ENCODE results near the gene RTP5. TPM values are rescaled to one million over a fixed set of nuclear protein-coding genes. Genes with fewer than 3 reads are reported as not detected.

The RTP5 gene
- total RNA-seq, 1 experiment from 2014 or later, result not detected

DNA sequence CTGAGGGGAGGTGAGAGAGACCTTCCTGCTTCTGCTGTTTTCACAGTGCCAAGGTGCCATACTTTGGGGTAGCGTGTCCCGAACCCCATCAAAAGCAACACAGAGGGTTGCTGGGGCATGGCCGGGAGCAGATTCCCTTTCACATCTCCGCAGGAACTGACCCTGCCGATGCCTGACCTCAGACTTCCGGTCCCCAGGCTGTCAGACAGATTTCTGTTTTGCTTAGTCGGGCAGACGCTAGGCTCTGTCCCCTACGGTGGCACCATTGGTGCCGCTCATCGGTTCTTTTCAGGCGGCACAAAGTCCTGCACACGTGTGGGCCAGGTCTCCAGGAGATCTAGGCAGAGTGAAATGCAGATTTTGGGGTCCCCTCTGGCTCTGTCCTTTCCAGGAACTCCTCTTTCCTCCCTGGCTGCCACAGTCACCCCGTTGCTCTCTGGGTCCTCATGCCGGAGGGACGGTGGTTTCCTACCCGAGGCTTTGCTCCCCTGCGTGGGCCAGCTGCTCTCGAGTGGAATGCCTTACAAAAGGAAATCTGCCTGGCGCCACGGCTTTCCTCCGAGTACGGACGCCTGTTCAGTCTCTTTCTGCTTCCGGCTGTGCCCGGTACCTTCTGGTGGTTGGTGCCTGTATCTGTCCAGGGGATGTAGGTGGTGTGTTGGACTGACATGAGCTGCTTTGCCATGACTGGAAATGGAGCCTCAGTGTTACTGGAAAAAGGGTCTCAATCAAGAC is 39.3 kb downstream of the RTP5 start:
- H3K4me3 ChIP-seq (ENCODE audit: low read depth, low read length, poor library complexity, severe bottlenecking), result no peak overlapping the region
- intact Hi-C loops (cut with micrococcal nuclease; ENCODE audit: unreplicated experiment), result no loop called here
- no peaks in the 10 kb centered on the region for H3K36me3 ChIP-seq (ENCODE audit: insufficient read depth, low read length, poor library complexity, severe bottlenecking)
- no peaks in the 10 kb centered on the region for H3K27me3 ChIP-seq (replicated peaks; ENCODE audit: insufficient read depth, low read depth, low read length, poor library complexity)
- BruUV-seq (replicated peaks), result no TSS peak
- TF ChIP-seq, protein P1, sequence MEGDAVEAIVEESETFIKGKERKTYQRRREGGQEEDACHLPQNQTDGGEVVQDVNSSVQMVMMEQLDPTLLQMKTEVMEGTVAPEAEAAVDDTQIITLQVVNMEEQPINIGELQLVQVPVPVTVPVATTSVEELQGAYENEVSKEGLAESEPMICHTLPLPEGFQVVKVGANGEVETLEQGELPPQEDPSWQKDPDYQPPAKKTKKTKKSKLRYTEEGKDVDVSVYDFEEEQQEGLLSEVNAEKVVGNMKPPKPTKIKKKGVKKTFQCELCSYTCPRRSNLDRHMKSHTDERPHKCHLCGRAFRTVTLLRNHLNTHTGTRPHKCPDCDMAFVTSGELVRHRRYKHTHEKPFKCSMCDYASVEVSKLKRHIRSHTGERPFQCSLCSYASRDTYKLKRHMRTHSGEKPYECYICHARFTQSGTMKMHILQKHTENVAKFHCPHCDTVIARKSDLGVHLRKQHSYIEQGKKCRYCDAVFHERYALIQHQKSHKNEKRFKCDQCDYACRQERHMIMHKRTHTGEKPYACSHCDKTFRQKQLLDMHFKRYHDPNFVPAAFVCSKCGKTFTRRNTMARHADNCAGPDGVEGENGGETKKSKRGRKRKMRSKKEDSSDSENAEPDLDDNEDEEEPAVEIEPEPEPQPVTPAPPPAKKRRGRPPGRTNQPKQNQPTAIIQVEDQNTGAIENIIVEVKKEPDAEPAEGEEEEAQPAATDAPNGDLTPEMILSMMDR (conservative IDR thresholded peaks at IDR 0.05; ENCODE audit: low read depth, low read length), result no peak
- no peak for TF ChIP-seq EZH2 (IDR thresholded peaks at IDR 0.05; ENCODE audit: borderline replicate concordance, low read depth, low read length, poor library complexity, severe bottlenecking)
- H3K27ac ChIP-seq (ENCODE audit: low read depth, low read length, poor library complexity, severe bottlenecking), result no peak overlapping the region
- H3K9me3 ChIP-seq (ENCODE audit: low read depth, low read length, poor library complexity, severe bottlenecking), result no peaks in the 10 kb centered on the region
- ChIA-PET CTCF (no interaction called here), POLR2A (ENCODE audit: low non-redundant PET) (no interaction called here)
- no peak for DNase-seq (ENCODE audit: low spot score)
- H3K4me1 ChIP-seq (ENCODE audit: insufficient read depth, low read length, poor library complexity, severe bottlenecking), result no peaks in the 10 kb centered on the region

DNA sequence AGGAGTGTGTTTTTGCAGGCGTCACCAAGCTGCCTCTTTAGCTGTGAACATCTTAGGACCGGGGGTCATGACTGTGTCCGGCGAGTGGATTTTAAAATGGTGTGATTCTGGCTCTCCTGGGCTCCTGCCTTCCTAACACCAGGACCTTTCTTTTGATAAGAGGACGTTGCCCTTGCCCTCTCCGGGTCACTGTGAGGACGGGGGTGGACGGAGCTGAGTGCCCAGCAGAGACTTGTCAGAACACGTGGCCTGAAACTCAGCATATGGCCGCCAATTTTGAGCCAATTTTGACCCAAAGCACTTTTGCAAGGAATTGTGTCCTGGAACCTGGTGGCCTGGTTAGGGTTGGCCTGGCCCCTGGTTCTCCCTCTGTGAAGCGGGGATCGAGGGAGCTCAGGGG is 40.2 kb downstream of the RTP5 start:
- Histone ChIP-seq H3K9me3 (ENCODE audit: low read depth, low read length, poor library complexity, severe bottlenecking) (no peaks in the 10 kb centered on the region), H3K27ac (ENCODE audit: low read depth, low read length, poor library complexity, severe bottlenecking) (no peak overlapping the region), H3K27me3 (replicated peaks; ENCODE audit: insufficient read depth, low read depth, low read length, poor library complexity) (no peaks in the 10 kb centered on the region), H3K4me3 (ENCODE audit: low read depth, low read length, poor library complexity, severe bottlenecking) (no peak overlapping the region), H3K4me1 (ENCODE audit: insufficient read depth, low read length, poor library complexity, severe bottlenecking) (no peaks in the 10 kb centered on the region), H3K36me3 (ENCODE audit: insufficient read depth, low read length, poor library complexity, severe bottlenecking) (no peaks in the 10 kb centered on the region)
- POLR2A ChIA-PET (ENCODE audit: low non-redundant PET), result no interaction called here
- no peak for DNase-seq (ENCODE audit: low spot score)
- BruUV-seq (replicated peaks), result no TSS peak
- intact Hi-C loops (cut with micrococcal nuclease; ENCODE audit: unreplicated experiment), result no loop called here
- CTCF ChIA-PET, result no interaction called here
- TF ChIP-seq EZH2 (IDR thresholded peaks at IDR 0.05; ENCODE audit: borderline replicate concordance, low read depth, low read length, poor library complexity, severe bottlenecking), result no peak
- TF ChIP-seq, protein P1 (conservative IDR thresholded peaks at IDR 0.05; ENCODE audit: low read depth, low read length), result no peak

DNA sequence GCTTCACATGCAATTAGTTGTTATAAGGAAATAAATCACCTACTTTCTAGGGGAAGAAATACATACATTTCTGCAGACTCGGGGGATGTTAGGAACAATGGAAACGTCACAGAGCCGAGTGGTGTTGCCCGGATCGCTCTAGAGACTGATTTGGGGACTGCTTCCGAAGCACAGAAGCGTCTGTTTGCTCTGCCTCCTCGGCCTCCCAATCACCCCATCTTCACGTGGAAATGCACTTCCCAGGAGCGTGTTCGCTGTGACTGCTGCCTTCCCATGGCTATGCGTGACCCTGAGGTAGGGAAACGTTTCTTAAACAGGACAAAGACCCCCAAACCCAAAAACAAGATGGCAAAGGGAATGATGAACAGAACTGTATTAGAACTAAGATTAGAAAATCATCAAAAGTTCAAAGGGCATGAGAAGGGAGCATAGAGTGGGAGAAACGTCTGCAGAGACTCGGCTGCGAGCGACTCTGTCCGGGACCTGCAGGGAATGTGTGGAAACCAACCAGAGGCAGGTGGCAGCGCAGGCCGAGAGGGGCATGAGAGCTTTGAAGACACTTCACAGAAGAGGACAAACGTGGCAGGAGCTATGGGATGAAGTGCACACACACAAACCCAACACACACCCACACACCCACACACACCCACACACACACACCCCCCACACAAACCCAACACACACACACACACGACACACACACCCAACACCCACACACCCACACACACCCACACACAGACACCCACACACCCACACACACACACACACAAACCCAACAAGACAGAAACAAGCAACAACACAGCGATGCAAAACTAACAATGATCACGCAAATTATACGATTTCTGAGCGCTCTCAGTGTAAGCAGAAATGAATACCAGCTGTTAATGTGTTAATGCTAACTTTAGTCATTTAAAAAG is 41.3 kb downstream of the RTP5 start:
- BruUV-seq (replicated peaks), result no TSS peak
- POLR2A ChIA-PET (ENCODE audit: low non-redundant PET), result no interaction called here
- Histone ChIP-seq H3K9me3 (ENCODE audit: low read depth, low read length, poor library complexity, severe bottlenecking) (no peaks in the 10 kb centered on the region), H3K4me1 (ENCODE audit: insufficient read depth, low read length, poor library complexity, severe bottlenecking) (no peaks in the 10 kb centered on the region), H3K27me3 (replicated peaks; ENCODE audit: insufficient read depth, low read depth, low read length, poor library complexity) (no peaks in the 10 kb centered on the region), H3K36me3 (ENCODE audit: insufficient read depth, low read length, poor library complexity, severe bottlenecking) (no peaks in the 10 kb centered on the region), H3K4me3 (ENCODE audit: low read depth, low read length, poor library complexity, severe bottlenecking) (no peak overlapping the region), H3K27ac (ENCODE audit: low read depth, low read length, poor library complexity, severe bottlenecking) (no peak overlapping the region)
- CTCF ChIA-PET, result no interaction called here
- TF ChIP-seq, protein P1 (conservative IDR thresholded peaks at IDR 0.05; ENCODE audit: low read depth, low read length), result no peak
- intact Hi-C loops (cut with micrococcal nuclease; ENCODE audit: unreplicated experiment), result no loop called here
- DNase-seq (ENCODE audit: low spot score), result no peak
